ENCODE data around the gene NSD1.

The NSD1 gene

GRCh38 chr5:177186645-177187044 lies 53.1 kb downstream of the NSD1 start:
- TF ChIP-seq, protein P1, sequence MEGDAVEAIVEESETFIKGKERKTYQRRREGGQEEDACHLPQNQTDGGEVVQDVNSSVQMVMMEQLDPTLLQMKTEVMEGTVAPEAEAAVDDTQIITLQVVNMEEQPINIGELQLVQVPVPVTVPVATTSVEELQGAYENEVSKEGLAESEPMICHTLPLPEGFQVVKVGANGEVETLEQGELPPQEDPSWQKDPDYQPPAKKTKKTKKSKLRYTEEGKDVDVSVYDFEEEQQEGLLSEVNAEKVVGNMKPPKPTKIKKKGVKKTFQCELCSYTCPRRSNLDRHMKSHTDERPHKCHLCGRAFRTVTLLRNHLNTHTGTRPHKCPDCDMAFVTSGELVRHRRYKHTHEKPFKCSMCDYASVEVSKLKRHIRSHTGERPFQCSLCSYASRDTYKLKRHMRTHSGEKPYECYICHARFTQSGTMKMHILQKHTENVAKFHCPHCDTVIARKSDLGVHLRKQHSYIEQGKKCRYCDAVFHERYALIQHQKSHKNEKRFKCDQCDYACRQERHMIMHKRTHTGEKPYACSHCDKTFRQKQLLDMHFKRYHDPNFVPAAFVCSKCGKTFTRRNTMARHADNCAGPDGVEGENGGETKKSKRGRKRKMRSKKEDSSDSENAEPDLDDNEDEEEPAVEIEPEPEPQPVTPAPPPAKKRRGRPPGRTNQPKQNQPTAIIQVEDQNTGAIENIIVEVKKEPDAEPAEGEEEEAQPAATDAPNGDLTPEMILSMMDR (IDR thresholded peaks at IDR 0.05; ENCODE audit: extremely low read depth, insufficient read depth, missing control alignments): no peak
- DNase-seq (ENCODE audit: low spot score): no peak
- in situ Hi-C loops (cut with MboI; ENCODE audit: low pct_unique_long_range_greater_than_20kb, low sequenced_read_pairs, unreplicated experiment): no loop called here

DNA sequence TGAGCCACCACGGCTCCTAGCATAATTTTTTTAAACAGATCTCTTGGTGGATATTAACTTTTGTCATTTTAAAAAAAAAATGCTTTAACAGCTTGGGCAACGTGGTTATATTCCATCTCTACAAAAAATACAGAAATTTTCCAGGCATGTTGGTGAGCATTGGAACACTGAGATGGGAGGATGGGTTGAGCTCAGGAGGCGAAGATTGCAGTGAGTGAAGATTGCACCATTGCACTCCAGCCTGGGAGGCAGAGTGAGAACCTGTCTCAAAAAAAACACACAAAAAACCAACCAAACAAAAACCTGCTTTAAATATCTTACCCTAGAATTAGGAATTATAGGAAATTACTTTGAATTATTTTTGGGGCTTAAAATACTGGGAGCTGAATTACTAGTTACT lies 55.2 kb downstream of the NSD1 start:
- in situ Hi-C loops (cut with MboI; ENCODE audit: low pct_unique_long_range_greater_than_20kb, low sequenced_read_pairs, unreplicated experiment): no loop called here
- TF ChIP-seq, protein P1 (IDR thresholded peaks at IDR 0.05; ENCODE audit: extremely low read depth, insufficient read depth, missing control alignments): no peak
- no peak for DNase-seq (ENCODE audit: low spot score)

- no peak for DNase-seq (ENCODE audit: low spot score)
- in situ Hi-C loops (cut with MboI; ENCODE audit: low pct_unique_long_range_greater_than_20kb, low sequenced_read_pairs, unreplicated experiment): no loop called here
- TF ChIP-seq, protein P1 (IDR thresholded peaks at IDR 0.05; ENCODE audit: extremely low read depth, insufficient read depth, missing control alignments): no peak
Measured at GRCh38 chr5:177189416-177189815, 55.8 kb downstream of the NSD1 start.

GRCh38 chr5:177189965-177190364 lies 56.4 kb downstream of the NSD1 start:
- TF ChIP-seq, protein P1 (IDR thresholded peaks at IDR 0.05; ENCODE audit: extremely low read depth, insufficient read depth, missing control alignments): no peak
- no peak for DNase-seq (ENCODE audit: low spot score)
- in situ Hi-C loops (cut with MboI; ENCODE audit: low pct_unique_long_range_greater_than_20kb, low sequenced_read_pairs, unreplicated experiment): no loop called here

GRCh38 chr5:177194268-177194667 lies 60.7 kb downstream of the NSD1 start:
- DNase-seq (ENCODE audit: low spot score): no peak

DNA sequence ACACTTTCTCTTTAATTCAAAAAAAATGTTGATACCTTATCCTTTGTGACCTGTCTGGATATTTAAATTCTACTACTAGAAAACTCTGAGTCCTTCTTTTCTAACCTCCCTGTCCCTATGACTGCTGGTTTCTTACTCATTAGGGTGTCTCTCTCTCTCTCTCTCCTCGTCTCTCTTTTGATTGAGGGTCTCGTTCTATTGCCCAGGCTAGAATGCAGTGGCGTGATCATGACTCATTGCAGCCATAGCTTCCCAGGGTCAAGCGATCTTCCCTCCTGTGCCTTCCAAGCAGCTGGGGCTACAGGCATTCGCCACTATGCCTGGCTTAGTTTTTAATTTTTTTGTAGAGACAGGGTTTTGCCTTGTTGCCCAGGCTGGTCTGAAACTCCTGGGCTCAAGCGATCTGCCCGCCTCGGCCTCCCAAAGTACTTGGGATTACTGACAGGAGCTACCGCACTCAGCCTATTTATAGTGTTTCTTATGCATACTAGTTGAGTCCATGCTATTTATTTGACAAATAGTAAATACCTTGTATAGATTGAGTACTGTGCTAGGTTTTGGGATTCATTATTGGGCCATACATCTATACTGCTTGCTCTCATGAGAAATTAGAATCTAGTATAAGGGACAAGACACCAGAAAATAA lies 61.9 kb downstream of the NSD1 start:
- DNase-seq (ENCODE audit: low spot score): no peak
- in situ Hi-C loops (cut with MboI; ENCODE audit: low pct_unique_long_range_greater_than_20kb, low sequenced_read_pairs, unreplicated experiment): no loop called here
- TF ChIP-seq, protein P1 (IDR thresholded peaks at IDR 0.05; ENCODE audit: extremely low read depth, insufficient read depth, missing control alignments): no peak

More at GRCh38 chr5:177194268-177194667, 60.7 kb downstream of the NSD1 start:
- in situ Hi-C loops (cut with MboI; ENCODE audit: low pct_unique_long_range_greater_than_20kb, low sequenced_read_pairs, unreplicated experiment): no loop called here
- TF ChIP-seq, protein P1 (IDR thresholded peaks at IDR 0.05; ENCODE audit: extremely low read depth, insufficient read depth, missing control alignments): no peak

Measured in GM13977 (cell line).